NK-92 (cell line): ENCODE measurements around the gene RGS6.

Experiments
- DNase-seq: peaks from one replicate; lab custom pipeline; 2025; ENCODE audit not compliant: unreplicated experiment; lab: John Stamatoyannopoulos, UW

The RGS6 gene

DNA sequence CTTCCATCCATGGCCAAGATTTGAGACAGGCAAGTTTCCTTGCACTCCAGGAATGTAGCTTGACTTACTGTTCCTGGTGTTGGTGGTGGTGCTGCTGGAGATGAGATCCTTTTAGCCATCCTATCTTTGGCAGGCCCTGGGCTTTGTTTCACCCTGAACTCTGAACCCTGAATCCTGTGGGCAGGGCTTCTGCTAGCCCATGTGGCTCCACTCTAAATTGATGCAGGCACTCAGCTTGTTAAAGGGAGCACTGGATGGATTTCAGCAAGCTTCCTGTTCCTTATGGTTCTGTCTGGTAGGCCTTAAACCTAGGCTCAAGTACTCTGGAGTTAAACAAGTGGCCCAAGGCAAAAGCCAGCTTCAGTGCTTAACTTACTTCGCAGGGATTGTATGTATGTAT lies 138.2 kb downstream of the RGS6 start:
- no peak for DNase-seq

DNA sequence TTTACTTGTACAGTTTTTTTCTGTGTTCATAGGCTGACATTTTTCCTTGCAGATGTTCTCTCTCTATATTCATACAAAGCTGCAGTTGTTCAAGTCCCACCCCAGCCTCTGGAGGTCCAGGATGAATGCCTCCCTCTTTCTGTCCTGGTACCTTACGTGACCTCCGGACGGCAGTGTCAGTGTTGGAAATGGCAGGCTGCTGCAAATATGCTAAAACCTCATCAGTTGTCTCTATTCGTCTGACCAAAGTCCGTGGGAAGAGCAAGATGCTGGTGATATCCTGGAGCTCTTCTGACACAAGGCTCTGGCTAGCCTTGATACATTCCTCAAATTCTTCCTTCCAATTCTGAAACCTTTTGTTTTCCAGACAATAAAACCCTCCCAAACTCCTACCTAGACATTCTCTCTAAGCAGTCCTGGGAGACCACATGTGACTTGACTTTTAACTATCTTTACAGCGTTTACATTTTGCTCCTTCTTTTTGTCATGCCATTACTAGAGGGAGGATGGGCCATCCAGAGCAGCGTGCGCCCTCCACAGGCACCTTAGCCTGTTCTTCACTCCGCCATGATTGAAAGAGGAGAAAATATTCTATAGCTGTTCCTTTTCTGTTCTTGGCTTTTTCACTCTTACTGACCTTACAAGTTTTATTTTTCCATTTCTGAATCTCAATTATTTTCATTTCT lies 143.6 kb downstream of the RGS6 start:
- no peak for DNase-seq

DNA sequence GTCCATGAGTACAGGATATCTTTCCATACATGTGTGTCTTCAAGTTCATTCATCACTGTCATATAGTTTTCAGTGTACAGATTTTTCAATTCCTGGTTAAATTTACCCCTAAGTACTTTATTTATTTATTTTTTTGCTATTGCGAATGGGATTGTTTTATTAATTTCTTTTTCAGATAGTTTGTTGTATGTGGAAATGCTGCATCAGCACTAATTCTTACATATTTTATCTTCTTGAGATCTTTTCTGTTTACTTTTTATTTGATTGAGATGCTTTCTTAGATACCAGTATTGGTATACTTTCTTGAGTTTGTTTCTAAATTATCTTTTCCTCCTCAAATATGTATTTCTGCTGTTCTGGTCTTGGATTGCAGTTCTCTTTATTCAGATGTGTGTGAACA lies 148.9 kb downstream of the RGS6 start:
- DNase-seq = no peak

DNA sequence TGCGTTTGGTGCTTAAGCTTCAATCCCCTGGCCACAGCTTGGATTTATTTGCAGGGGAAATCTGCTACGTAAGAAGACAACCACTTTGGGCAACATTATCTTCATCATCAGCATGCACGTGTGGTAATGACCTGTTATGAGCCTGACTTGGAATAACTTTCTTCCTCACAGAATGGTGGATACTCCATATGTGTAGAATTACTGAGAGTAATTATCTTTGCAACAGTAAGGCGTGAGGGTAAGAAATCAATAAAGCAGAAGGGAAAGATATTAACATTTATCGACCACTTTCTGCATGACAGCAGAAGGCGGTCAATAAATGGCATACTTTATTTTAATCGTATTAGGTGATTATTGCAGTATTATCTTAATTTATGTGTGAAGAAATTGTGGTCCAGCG lies 152.7 kb downstream of the RGS6 start:
- DNase-seq = no peak

DNA sequence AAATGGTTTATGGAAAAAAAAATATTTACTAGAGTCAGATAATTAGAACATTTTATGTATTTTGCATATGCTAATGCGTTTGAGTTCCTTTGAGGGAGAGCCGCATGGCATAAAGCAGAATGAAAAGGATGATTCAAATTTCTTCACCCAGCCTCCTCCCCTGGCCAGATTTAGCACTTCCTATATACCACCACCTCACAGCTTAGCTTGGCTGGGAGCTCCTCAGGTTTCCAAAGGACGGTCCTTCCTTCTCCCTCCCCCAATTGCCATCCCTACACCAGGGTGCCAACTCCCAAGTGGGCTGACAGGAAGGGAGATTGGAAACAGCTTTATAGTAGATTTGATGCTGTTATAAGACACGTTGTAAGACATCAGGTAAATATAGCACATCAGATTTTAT lies 157.4 kb downstream of the RGS6 start:
- no peak for DNase-seq

- no peak for DNase-seq
Measured at GRCh38 chr14:72094844-72095582, 162.8 kb downstream of the RGS6 start.

DNA sequence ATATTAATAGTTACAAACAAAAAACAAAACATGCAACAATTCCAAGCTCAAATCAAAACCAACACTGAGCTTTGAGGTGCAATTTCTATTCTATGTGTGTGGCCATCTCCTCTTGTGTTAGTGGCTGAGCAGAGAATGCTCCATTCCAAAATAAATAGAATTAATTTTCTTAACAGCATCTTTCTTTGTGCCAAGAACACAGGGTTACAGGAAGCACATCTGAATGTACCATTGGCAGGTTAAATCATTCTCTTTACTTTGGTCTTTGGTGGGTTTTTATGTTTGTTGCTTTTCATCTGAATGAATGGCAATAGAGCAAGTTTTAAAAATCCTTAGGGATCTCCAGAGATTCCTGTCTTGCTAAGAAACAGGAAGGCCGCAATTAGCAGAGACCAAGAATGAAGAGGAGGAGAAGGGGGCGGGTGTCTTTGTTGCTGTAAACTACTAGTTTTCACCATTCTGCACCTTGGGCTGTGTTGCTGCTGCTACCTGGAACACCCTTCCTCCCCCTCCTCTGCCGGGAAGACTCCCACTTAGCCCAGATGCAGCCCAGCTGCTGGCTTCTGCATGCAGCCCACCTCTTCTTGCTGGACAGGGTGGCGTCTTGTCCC lies 165.0 kb downstream of the RGS6 start:
- no peak for DNase-seq

- DNase-seq = no peak
Measured at GRCh38 chr14:72098210-72098609, 166.0 kb downstream of the RGS6 start.

GRCh38 chr14:72099566-72099965 lies 167.3 kb downstream of the RGS6 start:
- no peak for DNase-seq

DNA sequence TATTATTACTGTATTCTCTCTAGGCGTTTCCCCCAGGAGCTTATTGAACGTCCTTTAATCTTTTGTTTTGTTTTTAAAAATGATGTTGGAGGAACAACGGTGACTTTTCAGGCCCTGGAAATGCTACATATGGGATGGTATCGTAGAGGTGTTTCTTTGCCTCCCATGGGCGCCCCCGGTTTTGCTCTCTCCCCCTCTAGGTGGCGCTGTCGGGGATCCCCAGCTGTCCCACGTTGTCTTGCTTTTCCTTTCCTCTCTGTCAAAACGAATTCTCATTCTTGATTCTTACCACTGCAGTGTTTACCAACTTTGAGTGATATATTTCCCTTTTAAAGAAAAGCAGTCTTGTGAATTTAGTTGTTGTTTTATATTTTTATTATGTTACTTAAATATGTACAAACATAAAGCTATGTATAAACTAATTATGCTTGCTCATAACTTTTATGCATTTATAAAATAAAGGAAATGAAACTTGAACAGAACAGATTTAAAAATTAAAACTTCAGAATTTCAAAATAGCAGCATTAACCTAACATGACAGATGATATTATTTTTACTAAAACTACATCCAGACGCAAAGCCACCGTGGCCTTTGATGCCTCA lies 171.9 kb downstream of the RGS6 start:
- no peak for DNase-seq

- DNase-seq = no peak
Measured at GRCh38 chr14:72111911-72112310, 179.7 kb downstream of the RGS6 start.

DNA sequence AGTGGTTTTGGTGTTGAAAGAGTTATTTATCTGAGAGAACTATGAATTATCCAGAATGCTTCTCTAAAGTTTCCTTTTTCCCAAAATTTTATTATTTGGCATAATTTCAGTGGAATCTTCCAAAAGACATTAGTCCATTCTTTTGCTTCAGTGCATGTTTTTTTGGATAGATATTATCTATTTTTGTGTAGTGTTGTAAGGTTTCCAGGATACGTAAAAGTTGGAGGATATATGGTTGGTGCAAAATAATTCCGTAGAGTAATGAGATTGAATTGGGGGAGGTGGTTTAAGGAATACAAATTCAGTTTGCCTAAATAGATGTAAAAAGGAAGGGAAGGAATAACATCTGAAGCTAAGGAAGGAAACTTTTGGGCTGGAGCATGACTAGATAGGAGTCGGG lies 186.6 kb downstream of the RGS6 start:
- no peak for DNase-seq

GRCh38 chr14:72120315-72120714 lies 188.1 kb downstream of the RGS6 start:
- no peak for DNase-seq

DNA sequence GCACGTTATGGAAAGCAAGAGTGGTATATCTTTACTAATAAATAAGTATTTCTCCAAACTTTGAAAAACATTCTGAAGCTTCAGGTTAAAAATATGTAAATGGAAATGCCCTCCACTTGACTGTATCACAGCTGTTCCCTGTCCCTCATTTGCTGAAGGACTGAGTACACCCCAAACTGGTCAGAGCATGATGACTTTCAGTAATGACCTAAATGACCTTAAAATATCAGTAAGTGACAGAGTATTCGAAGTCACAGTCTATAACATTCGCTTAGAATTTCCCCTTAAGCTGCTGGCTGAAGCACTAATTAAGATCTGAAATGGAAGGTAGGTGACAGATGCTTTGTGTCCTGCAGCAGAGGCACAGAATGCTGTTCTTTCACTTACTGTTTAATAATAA lies 191.5 kb downstream of the RGS6 start:
- no peak for DNase-seq

DNA sequence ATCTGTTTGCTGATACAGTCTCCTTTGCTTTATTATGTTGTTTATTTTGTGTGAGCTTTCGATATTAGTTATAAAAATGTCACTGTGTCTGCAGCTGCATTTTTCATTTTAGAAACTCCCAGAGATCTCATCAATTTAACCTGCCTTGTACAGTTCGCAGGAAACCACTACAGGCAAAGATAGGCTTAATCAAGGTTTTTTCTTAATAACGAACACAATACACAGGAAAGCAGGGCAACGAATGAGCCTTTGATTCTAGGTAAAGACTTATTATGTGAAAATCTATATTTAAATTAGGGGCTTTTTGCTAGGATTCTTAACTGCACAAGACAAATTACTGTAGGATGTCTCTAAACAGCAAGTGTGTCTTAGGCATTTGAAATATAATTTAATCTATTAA lies 191.9 kb downstream of the RGS6 start:
- no peak for DNase-seq

DNA sequence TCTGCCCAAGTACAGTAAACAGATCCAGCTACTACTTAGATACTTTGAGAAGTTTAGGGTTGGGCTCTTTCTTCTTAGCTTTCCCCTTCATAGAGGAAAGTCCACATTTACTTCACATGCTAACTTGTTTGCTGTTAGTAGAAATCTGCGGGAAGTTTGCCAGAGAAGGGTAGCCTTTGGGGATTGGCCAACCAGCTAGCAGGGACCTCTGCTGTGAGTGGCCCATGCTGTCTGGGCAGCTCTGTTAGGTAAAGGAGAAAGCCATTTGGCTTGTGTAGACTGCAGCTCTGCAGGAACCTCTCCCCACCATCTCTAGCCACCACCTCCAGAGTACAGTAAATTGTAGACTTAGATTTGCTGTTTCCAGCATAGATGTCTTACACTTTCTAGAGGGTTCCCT lies 193.9 kb downstream of the RGS6 start:
- no peak for DNase-seq

DNA sequence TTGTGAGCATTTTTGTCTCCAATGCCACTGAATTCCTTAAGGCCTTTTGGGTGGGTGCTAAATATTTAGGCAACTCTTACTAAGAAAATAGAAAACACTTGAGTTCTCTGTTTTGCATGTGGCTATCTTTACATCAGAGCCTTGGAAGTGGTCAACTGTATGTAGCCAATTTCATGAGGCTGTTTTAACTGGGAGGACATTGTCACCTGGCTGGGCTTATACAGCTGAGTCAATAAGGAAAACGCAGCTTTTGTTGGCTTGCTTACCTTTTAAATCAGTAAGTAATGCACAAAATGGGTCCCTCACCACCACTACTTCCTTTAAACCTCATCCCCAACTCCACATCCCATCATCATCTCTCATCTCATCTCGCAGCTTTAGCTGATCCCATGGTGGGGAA lies 194.3 kb downstream of the RGS6 start:
- DNase-seq = no peak

DNA sequence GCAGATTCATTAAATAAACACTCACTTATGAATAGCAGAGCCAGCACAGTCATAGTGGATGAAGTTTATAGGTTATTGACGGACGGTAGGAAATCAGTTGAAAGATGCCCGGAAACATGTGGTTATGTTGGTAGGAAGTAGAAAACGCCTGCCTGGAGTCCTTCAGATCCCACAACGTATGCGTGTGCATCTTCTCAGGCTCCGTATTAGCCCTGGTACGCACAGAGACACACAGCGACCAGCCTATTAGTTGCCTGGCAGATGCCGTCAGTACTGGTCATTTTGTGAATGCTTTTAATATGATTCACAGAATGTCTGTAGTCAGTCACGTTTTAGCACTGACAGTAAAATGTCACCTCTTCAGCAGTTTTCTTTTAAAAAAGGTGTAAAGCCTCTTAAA lies 196.4 kb downstream of the RGS6 start:
- DNase-seq = no peak

- no peak for DNase-seq
Measured at GRCh38 chr14:72129291-72129690, 197.1 kb downstream of the RGS6 start.

DNA sequence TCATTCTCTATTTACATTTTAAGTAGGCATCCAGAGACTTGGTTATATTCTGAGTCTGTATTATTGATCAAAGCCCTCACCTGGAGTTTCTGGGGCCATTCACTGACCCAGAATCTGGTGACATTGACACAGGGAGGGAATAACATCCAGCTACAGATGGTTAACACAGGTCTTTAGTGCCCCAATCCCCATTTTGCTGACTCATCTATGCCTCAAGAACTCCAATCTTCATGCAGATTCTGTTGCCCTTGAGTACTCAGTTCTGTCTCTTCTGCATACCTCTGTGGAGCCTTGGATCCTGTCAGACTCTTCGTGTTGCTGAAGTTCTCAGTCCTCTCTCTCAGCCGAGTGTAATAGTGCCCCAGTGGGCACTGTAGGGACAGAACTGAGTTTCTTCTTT lies 208.9 kb downstream of the RGS6 start:
- no peak for DNase-seq

DNA sequence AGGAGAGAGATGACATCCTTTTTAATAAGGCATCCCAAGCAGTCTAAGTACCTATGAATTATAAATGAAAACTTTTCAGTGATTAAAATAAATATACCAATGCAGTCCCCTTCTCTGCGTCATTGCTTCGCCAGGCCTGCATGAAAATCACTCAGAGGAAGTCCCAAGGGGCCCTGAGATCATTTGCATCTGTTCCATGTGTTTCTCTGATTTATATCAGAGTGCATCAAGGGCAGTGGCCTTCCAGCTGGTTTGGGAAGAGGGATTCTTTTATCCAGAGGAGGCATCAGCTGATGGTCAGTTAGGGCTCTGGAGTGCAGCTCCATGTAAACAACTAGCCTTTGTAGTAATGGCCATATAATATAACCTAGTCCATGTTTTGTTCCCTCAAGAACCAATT lies 210.1 kb downstream of the RGS6 start:
- no peak for DNase-seq

- no peak for DNase-seq
Measured at GRCh38 chr14:72146241-72146640, 214.0 kb downstream of the RGS6 start.
